Glomerular visceral epithelial cell (primary cell): Measurements from ENCODE around the gene SLFN12.
"Not testable (repeated sequence)": the region's sequence is repeated elsewhere in the genome, so short reads cannot be mapped to it uniquely, and the experiment has no call there.

Experiments
- DNase-seq: peaks from one replicate; pipeline ENCODE4 v3.0.0-alpha.2; 2016; ENCODE audit errors: extremely low spot score

The SLFN12 gene

GRCh38 chr17:35414247-35414646, 18.1 kb downstream of the SLFN12 start:
- DNase-seq, result no peak

- DNase-seq, result no peak
Observed at GRCh38 chr17:35407531-35407930, 24.8 kb downstream of the SLFN12 start.

GRCh38 chr17:35406568-35406967, 25.7 kb downstream of the SLFN12 start:
- DNase-seq, result no peak

GRCh38 chr17:35404360-35404759, 27.9 kb downstream of the SLFN12 start:
- peak; percentile 7 for DNase-seq

GRCh38 chr17:35393783-35394182, 38.5 kb downstream of the SLFN12 start:
- not testable (repeated sequence) for DNase-seq

GRCh38 chr17:35390663-35391062, 41.6 kb downstream of the SLFN12 start:
- no peak for DNase-seq

GRCh38 chr17:35390156-35390555, 42.1 kb downstream of the SLFN12 start:
- no peak for DNase-seq

GRCh38 chr17:35387496-35387895, 44.8 kb downstream of the SLFN12 start:
- no peak for DNase-seq

GRCh38 chr17:35377706-35378105, 54.6 kb downstream of the SLFN12 start:
- no peak for DNase-seq

GRCh38 chr17:35377068-35377467, 55.2 kb downstream of the SLFN12 start:
- no peak for DNase-seq

GRCh38 chr17:35376245-35376644, 56.1 kb downstream of the SLFN12 start:
- peak; percentile 9 for DNase-seq

GRCh38 chr17:35374766-35375344, 57.4 kb downstream of the SLFN12 start:
- DNase-seq, result no peak

- peak; percentile 57 for DNase-seq
Observed at GRCh38 chr17:35373984-35374765, 58.1 kb downstream of the SLFN12 start.

GRCh38 chr17:35373534-35373983, 58.7 kb downstream of the SLFN12 start, which contains the start of gene SLFN11:
Gene SLFN11, minus strand, starts transcription at chr17:35373621. Its CDS starts 9,814 bp downstream, at chr17:35363807.
- DNase-seq, result peak; percentile 88

- peak; percentile 20 for DNase-seq
Observed at GRCh38 chr17:35372846-35373533, 59.3 kb downstream of the SLFN12 start.

- DNase-seq, result no peak
Observed at GRCh38 chr17:35371934-35372333, 60.4 kb downstream of the SLFN12 start.

- no peak for DNase-seq
Observed at GRCh38 chr17:35368081-35368830, 64.0 kb downstream of the SLFN12 start.

- DNase-seq, result no peak
Observed at GRCh38 chr17:35361027-35361426, 71.3 kb downstream of the SLFN12 start.
